HepG2 (cell line): Measurements from ENCODE around the gene GDF11. TPM values are rescaled to one million over a fixed set of nuclear protein-coding genes. Genes with fewer than 3 reads are reported as not detected.
A peak's percentile ranks its signal among the peaks of the same experiment; 100 is the strongest.

Experiments used
- BCL6 ChIP-seq: IDR thresholded peaks from 2 replicates; pipeline ENCODE4 v1.6.1; 2016; ENCODE audit warnings: missing genetic modification reagents, missing compliant biosample characterization
- BCLAF1 ChIP-seq: fragments of 450-650 bp; IDR thresholded peaks from 2 replicates; pipeline ENCODE4 v1.6.1; 2017; ENCODE audit warnings: mild to moderate bottlenecking
- E2F5 ChIP-seq: sonication (generic); formaldehyde crosslinking; conservative IDR thresholded peaks from 2 replicates; pipeline ENCODE4 v1.4.0; 2020; ENCODE audit warnings: missing genetic modification reagents
- ELF3 ChIP-seq: IDR thresholded peaks from 2 replicates; pipeline ENCODE4 v1.6.1; 2016; ENCODE audit warnings: missing genetic modification reagents, missing compliant biosample characterization
- GTF3A ChIP-seq: sonication (generic); formaldehyde crosslinking; conservative IDR thresholded peaks from 2 replicates; pipeline ENCODE4 v1.4.0; 2020; ENCODE audit warnings: mild to moderate bottlenecking, missing genetic modification reagents
- IKZF1 ChIP-seq: fragments of 450-650 bp; IDR thresholded peaks from 2 replicates; pipeline ENCODE4 v1.7.1; 2016
- IRF1 ChIP-seq: sonication (generic); formaldehyde crosslinking; IDR thresholded peaks from 2 replicates; pipeline ENCODE4 v1.4.0; 2020; ENCODE audit warnings: low read depth, mild to moderate bottlenecking, missing genetic modification reagents
- KAT2B ChIP-seq: fragments of 150-350 bp; IDR thresholded peaks from 2 replicates; pipeline ENCODE4 v1.6.1; 2014; ENCODE audit warnings: low read depth, low read length, borderline replicate concordance
- MLXIP ChIP-seq: sonication (generic); formaldehyde crosslinking; IDR thresholded peaks from 2 replicates; pipeline ENCODE4 v1.9.0; 2021; ENCODE audit warnings: missing genetic modification reagents, borderline replicate concordance
- MTA1 ChIP-seq: sonication (generic); formaldehyde crosslinking; IDR thresholded peaks from 2 replicates; pipeline ENCODE4 v1.4.0; 2020; ENCODE audit warnings: missing genetic modification reagents, mild to moderate bottlenecking, borderline replicate concordance
- NBN ChIP-seq: fragments of 450-650 bp; conservative IDR thresholded peaks from 2 replicates; pipeline ENCODE4 v1.6.1; 2017
- NPAS2 ChIP-seq: sonication (generic); formaldehyde crosslinking; IDR thresholded peaks from 2 replicates; pipeline ENCODE4 v1.8.0; 2022; ENCODE audit warnings: mild to moderate bottlenecking, missing genetic modification reagents, borderline replicate concordance
- PBX2 ChIP-seq: IDR thresholded peaks from 2 replicates; pipeline ENCODE4 v1.6.1; 2016; ENCODE audit warnings: control low read depth
- PHF20 ChIP-seq: sonication (generic); formaldehyde crosslinking; IDR thresholded peaks from 2 replicates; pipeline ENCODE4 v1.5.0; 2020; ENCODE audit warnings: mild to moderate bottlenecking, missing genetic modification reagents
- POLR2A ChIP-seq, 2 experiments: IDR thresholded peaks; 2 replicates each; pipeline ENCODE4 v1.6.1; 2011; ENCODE audit warnings: low read depth in 2 of 2, low read length in 2 of 2, mild to moderate bottlenecking in 1 of 2, moderate library complexity in 1 of 2; ENCODE audit not compliant: insufficient read depth in 1 of 2
- ZBTB42 ChIP-seq: sonication (generic); formaldehyde crosslinking; IDR thresholded peaks from 2 replicates; pipeline ENCODE4 v1.5.0; 2020; ENCODE audit warnings: mild to moderate bottlenecking, missing genetic modification reagents
- ZNF17 ChIP-seq: sonication (generic); formaldehyde crosslinking; IDR thresholded peaks from 2 replicates; pipeline ENCODE4 v1.5.0; 2020; ENCODE audit warnings: mild to moderate bottlenecking, missing genetic modification reagents
- ZNF382 ChIP-seq: sonication (generic); formaldehyde crosslinking; IDR thresholded peaks from 2 replicates; pipeline ENCODE4 v1.5.0; 2020; ENCODE audit warnings: missing genetic modification reagents, mild to moderate bottlenecking, borderline replicate concordance
- ZNF556 ChIP-seq: sonication (generic); formaldehyde crosslinking; IDR thresholded peaks from 2 replicates; pipeline ENCODE4 v1.4.0; 2020; ENCODE audit warnings: mild to moderate bottlenecking, missing genetic modification reagents, borderline replicate concordance
- ZNF691 ChIP-seq: sonication (generic); formaldehyde crosslinking; IDR thresholded peaks from 2 replicates; pipeline ENCODE4 v1.4.0; 2020; ENCODE audit warnings: missing genetic modification reagents, low read depth, mild to moderate bottlenecking, borderline replicate concordance
- ZNF747 ChIP-seq: sonication (generic); formaldehyde crosslinking; IDR thresholded peaks from 2 replicates; pipeline ENCODE4 v1.8.1; 2023; ENCODE audit warnings: missing genetic modification reagents, mild to moderate bottlenecking, borderline replicate concordance
- ZNF879 ChIP-seq: sonication (generic); formaldehyde crosslinking; IDR thresholded peaks from 2 replicates; pipeline ENCODE4 v1.8.1; 2023; ENCODE audit warnings: missing genetic modification reagents
- polyA plus RNA-seq, 8 experiments: library from polyadenylated mRNA; depleted of rRNA in 3 of 8; stranded (reverse) in 7 of 8; unstranded in 1 of 8; fragments of >200 nt; fragmentation: Illumina TruSeq in 4 of 8; extraction: Trizol in 4 of 8; gene quantifications; 2 replicates each; pipeline versions ENCODE4 v1.2.1 to v1.2.3, GENCODE V29; 2011 to 2016; ENCODE audit warnings: low read depth in 4 of 8, missing spikeins in 1 of 8, mixed read lengths in 1 of 8; ENCODE audit not compliant: insufficient read depth in 1 of 8
- total RNA-seq, 5 experiments: library from RNA; depleted of rRNA; stranded (reverse); fragments of >200 nt; fragmentation: Illumina TruSeq; extraction: Trizol; gene quantifications; 2 replicates each; pipeline ENCODE4 v1.2.3, GENCODE V29; 2016; ENCODE audit warnings: low read depth in 1 of 5

The GDF11 gene
- total and polyA plus RNA-seq, 2 of the 13 experiments (the other 11 are each of a cell fraction or from before 2014, with no cell fraction given): 0.63 to 1.5 TPM

GRCh38 chr12:55724226-55724939, 18.5 kb upstream of the GDF11 start (continued):
- no peak for TF ChIP-seq PBX2
- TF ChIP-seq ZNF556 (CRISPR knock-in tag): no peak
- TF ChIP-seq BCL6 (CRISPR knock-in tag): no peak
- no peak for TF ChIP-seq E2F5 (CRISPR knock-in tag)
- TF ChIP-seq PHF20 (CRISPR knock-in tag): no peak
- no peak for TF ChIP-seq KAT2B
- TF ChIP-seq ZNF382 (CRISPR knock-in tag): no peak
- TF ChIP-seq ZNF747 (CRISPR knock-in tag): no peak
- no peak for TF ChIP-seq ZNF17 (CRISPR knock-in tag)
- no peak for TF ChIP-seq NPAS2 (CRISPR knock-in tag)
- no peak for TF ChIP-seq MLXIP (CRISPR knock-in tag)
- no peak for TF ChIP-seq MTA1
- no peak for TF ChIP-seq ELF3 (CRISPR knock-in tag)
- no peak for TF ChIP-seq ZBTB42 (CRISPR knock-in tag)
- TF ChIP-seq ZNF691 (CRISPR knock-in tag): peak; percentile 67; the same call in 1 of the 2 replicates
- TF ChIP-seq NBN: no peak
- no peak for TF ChIP-seq BCLAF1
- TF ChIP-seq GTF3A (CRISPR knock-in tag): no peak
- no peak for TF ChIP-seq IKZF1
- peak in 1 of 2 experiments; percentile 16; a peak in 2 of 4 replicates for TF ChIP-seq POLR2A (IDR thresholded peaks at IDR 0.05; ENCODE audit: insufficient read depth in 1 of 2, low read depth in 2 of 2, low read length in 2 of 2)
- no peak for TF ChIP-seq IRF1 (CRISPR knock-in tag)
- no peak for TF ChIP-seq ZNF879 (CRISPR knock-in tag)
